Neural cell (in vitro differentiated cells): ENCODE results near the gene COL4A2. TPM values are rescaled to one million over a fixed set of nuclear protein-coding genes. Genes with fewer than 3 reads are reported as not detected.

ENCODE experiments used
- H2AFZ ChIP-seq: fragments of 200-600, 300-800 bp; sonication (generic), shearing (Covaris generic); 2 replicates; pipeline ENCODE4 v1.6.0; 2014; ENCODE audit warnings: low read depth, mild to moderate bottlenecking, antibody characterized with exemption, low read length, moderate library complexity
- H3F3A ChIP-seq: fragments of 200-600 bp; shearing (Covaris generic); 2 replicates; pipeline ENCODE4 v1.6.1; 2016; ENCODE audit warnings: mild to moderate bottlenecking, moderate library complexity, mixed read lengths, antibody characterized with exemption, low read length; ENCODE audit not compliant: insufficient read depth, poor library complexity, severe bottlenecking
- H3K27ac ChIP-seq: fragments of 200-600, 300-800 bp; sonication (generic), shearing (Covaris generic); 2 replicates; pipeline ENCODE4 v1.5.1; 2014; ENCODE audit warnings: mild to moderate bottlenecking, low read length, moderate library complexity
- H3K27me3 ChIP-seq: fragments of 300-800, 200-600 bp; sonication (generic), shearing (Covaris generic); 2 replicates; pipeline ENCODE4 v1.6.0; 2014; ENCODE audit warnings: mild to moderate bottlenecking, low read depth, low read length, moderate library complexity; ENCODE audit not compliant: insufficient read depth
- H3K36me3 ChIP-seq: fragments of 300-800, 200-600 bp; sonication (generic), shearing (Covaris generic); 2 replicates; pipeline ENCODE4 v1.5.1; 2014; ENCODE audit warnings: mild to moderate bottlenecking, antibody characterized with exemption, low read length, moderate library complexity; ENCODE audit not compliant: insufficient read depth
- H3K4me2 ChIP-seq: fragments of 300-800, 200-600 bp; sonication (generic), shearing (Covaris generic); 2 replicates; pipeline ENCODE4 v1.6.0; 2014; ENCODE audit warnings: mild to moderate bottlenecking, low read length
- H3K4me3 ChIP-seq: fragments of 300-800, 200-600 bp; sonication (generic), shearing (Covaris generic); 2 replicates; pipeline ENCODE4 v1.5.1; 2014; ENCODE audit warnings: mild to moderate bottlenecking, low read length, moderate library complexity
- H3K79me2 ChIP-seq: fragments of 200-600 bp; shearing (Covaris generic); replicated peaks from 2 replicates; pipeline ENCODE4 v1.6.0; 2014; ENCODE audit warnings: mild to moderate bottlenecking, low read length, moderate library complexity; ENCODE audit not compliant: insufficient read depth
- H3K9ac ChIP-seq: fragments of 300-800, 200-600 bp; sonication (generic), shearing (Covaris generic); 2 replicates; pipeline ENCODE4 v1.6.1; 2016; ENCODE audit warnings: mild to moderate bottlenecking, low read length, mixed read lengths
- H3K9me2 ChIP-seq: fragments of 200-600 bp; shearing (Covaris generic); 2 replicates; pipeline ENCODE4 v1.6.1; 2016; ENCODE audit warnings: mild to moderate bottlenecking, low read length, mixed read lengths; ENCODE audit not compliant: insufficient read depth
- H3K9me3 ChIP-seq: fragments of 200-600, 300-800 bp; sonication (generic), shearing (Covaris generic); 2 replicates; pipeline ENCODE4 v1.6.1; 2016; ENCODE audit warnings: mild to moderate bottlenecking, mixed run types, low read length, moderate library complexity, mixed read lengths
- H4K20me1 ChIP-seq: fragments of 200-600 bp; shearing (Covaris generic); 2 replicates; pipeline ENCODE4 v1.6.1; 2016; ENCODE audit warnings: mild to moderate bottlenecking, mixed run types; ENCODE audit not compliant: insufficient read depth
- CTCF ChIP-seq: fragments of 450-650 bp; IDR thresholded peaks from 2 replicates; pipeline ENCODE4 v1.5.1; 2014; ENCODE audit warnings: antibody characterized with exemption, mild to moderate bottlenecking, moderate library complexity; ENCODE audit not compliant: poor library complexity, severe bottlenecking
- EP300 ChIP-seq: fragments of 450-650 bp; conservative IDR thresholded peaks from 2 replicates; pipeline ENCODE4 v1.6.1; 2014; ENCODE audit warnings: antibody characterized with exemption, mild to moderate bottlenecking, moderate library complexity; ENCODE audit not compliant: poor library complexity, severe bottlenecking
- EZH2 ChIP-seq: fragments of 200-600, 300-800 bp; shearing (Covaris generic), sonication (generic); IDR thresholded peaks from 2 replicates; pipeline ENCODE4 v1.6.1; 2014; ENCODE audit warnings: antibody characterized with exemption, low read length, borderline replicate concordance, mild to moderate bottlenecking; ENCODE audit not compliant: insufficient read depth, poor library complexity, severe bottlenecking
- MXI1 ChIP-seq: fragments of 450-650 bp; conservative IDR thresholded peaks from 2 replicates; pipeline ENCODE4 v1.6.1; 2014; ENCODE audit warnings: antibody characterized with exemption, mild to moderate bottlenecking; ENCODE audit not compliant: poor library complexity, severe bottlenecking
- POLR2AphosphoS5 ChIP-seq: IDR thresholded peaks from 2 replicates; pipeline ENCODE4 v1.6.1; 2012
- RAD21 ChIP-seq: fragments of 450-650 bp; conservative IDR thresholded peaks from 2 replicates; pipeline ENCODE4 v1.6.1; 2014; ENCODE audit warnings: antibody characterized with exemption, mild to moderate bottlenecking, moderate library complexity
- REST ChIP-seq: IDR thresholded peaks from 2 replicates; pipeline ENCODE4 v1.6.1; 2012; ENCODE audit warnings: borderline replicate concordance
- SMC3 ChIP-seq: fragments of 450-650 bp; conservative IDR thresholded peaks from 2 replicates; pipeline ENCODE4 v1.6.1; 2014; ENCODE audit warnings: antibody characterized with exemption, mild to moderate bottlenecking, moderate library complexity; ENCODE audit not compliant: poor library complexity
- TAF1 ChIP-seq: IDR thresholded peaks from 2 replicates; pipeline ENCODE4 v1.6.1; 2012; ENCODE audit warnings: low read depth
- polyA plus RNA-seq: library from polyadenylated mRNA; depleted of rRNA; stranded (reverse); fragments of >200 nt; gene quantifications from 2 replicates; pipeline ENCODE4 v1.2.3, GENCODE V29; 2014

Gene COL4A2
- polyA plus RNA-seq, 1 donor from 2014 or later: 30.8 TPM

GRCh38 chr13:110539894-110540293, 232.8 kb downstream of the COL4A2 start:
- no peaks in the 10 kb centered on the region for H3F3A ChIP-seq
- H3K9ac ChIP-seq: no peak overlapping the region
- no peaks in the 10 kb centered on the region for H3K9me3 ChIP-seq
- H3K9me2 ChIP-seq: no peaks in the 10 kb centered on the region
- H3K4me2 ChIP-seq: no peak overlapping the region
- no peaks in the 10 kb centered on the region for H4K20me1 ChIP-seq
- H2AFZ ChIP-seq: no peak overlapping the region
- no peaks in the 10 kb centered on the region for H3K27me3 ChIP-seq
- no peak overlapping the region for H3K27ac ChIP-seq
- no peaks in the 10 kb centered on the region for H3K79me2 ChIP-seq
- no peak overlapping the region for H3K4me3 ChIP-seq
- TF ChIP-seq TAF1: no peak
- no peak for TF ChIP-seq EZH2
- no peak for TF ChIP-seq CTCF
- no peak for TF ChIP-seq MXI1
- no peak for TF ChIP-seq SMC3
- TF ChIP-seq EP300: no peak
- TF ChIP-seq POLR2AphosphoS5: no peak
- TF ChIP-seq REST: no peak
- TF ChIP-seq RAD21: no peak
- no peaks in the 10 kb centered on the region for H3K36me3 ChIP-seq

GRCh38 chr13:110540871-110541525, 233.9 kb downstream of the COL4A2 start:
- no peaks in the 10 kb centered on the region for H3K79me2 ChIP-seq
- H3K9ac ChIP-seq: no peak overlapping the region
- no peaks in the 10 kb centered on the region for H3K9me3 ChIP-seq
- H3K9me2 ChIP-seq: no peaks in the 10 kb centered on the region
- H2AFZ ChIP-seq: no peak overlapping the region
- no peaks in the 10 kb centered on the region for H4K20me1 ChIP-seq
- no peaks in the 10 kb centered on the region for H3K27me3 ChIP-seq
- H3K27ac ChIP-seq: no peak overlapping the region
- H3K36me3 ChIP-seq: no peaks in the 10 kb centered on the region
- no peak for TF ChIP-seq RAD21
- TF ChIP-seq TAF1: no peak
- TF ChIP-seq EZH2: no peak
- no peak for TF ChIP-seq SMC3
- no peak for TF ChIP-seq MXI1
- no peak for TF ChIP-seq POLR2AphosphoS5
- TF ChIP-seq REST: no peak
- no peak for TF ChIP-seq EP300
- no peak for TF ChIP-seq CTCF
- H3F3A ChIP-seq: no peaks in the 10 kb centered on the region
- no peak overlapping the region for H3K4me2 ChIP-seq
- no peak overlapping the region for H3K4me3 ChIP-seq
